Endodermal cell (in vitro differentiated cells): Measurements from ENCODE around the gene BPNT1. TPM values are rescaled to one million over a fixed set of nuclear protein-coding genes. Genes with fewer than 3 reads are reported as not detected.
"Not testable (repeated sequence)": the region's sequence is repeated elsewhere in the genome, so short reads cannot be mapped to it uniquely, and the experiment has no call there.

Experiments used
- DNase-seq: peaks from one replicate; pipeline ENCODE4 v3.0.0-alpha.2; 2017
- H3K27ac ChIP-seq: 2 replicates; pipeline ENCODE4 v1.5.1; 2013; ENCODE audit warnings: mild to moderate bottlenecking, low read depth, low read length, moderate library complexity
- H3K27me3 ChIP-seq: 2 replicates; pipeline ENCODE4 v1.6.1; 2013; ENCODE audit warnings: mild to moderate bottlenecking, low read length, moderate library complexity; ENCODE audit not compliant: insufficient read depth, control insufficient read depth, poor library complexity, severe bottlenecking
- H3K36me3 ChIP-seq: 2 replicates; pipeline ENCODE4 v1.7.0; 2013; ENCODE audit warnings: mild to moderate bottlenecking, low read length, moderate library complexity; ENCODE audit not compliant: control insufficient read depth, insufficient read depth
- H3K4me1 ChIP-seq: one replicate; pipeline ENCODE4 v1.7.0; 2013; ENCODE audit warnings: low read length; ENCODE audit not compliant: control insufficient read depth, insufficient read depth
- H3K4me3 ChIP-seq: 2 replicates; pipeline ENCODE4 v1.5.1; 2013; ENCODE audit warnings: mild to moderate bottlenecking, low read length, moderate library complexity
- H3K9ac ChIP-seq: 2 replicates; pipeline ENCODE4 v1.6.1; 2013; ENCODE audit warnings: mild to moderate bottlenecking, low read length, moderate library complexity; ENCODE audit not compliant: poor library complexity, severe bottlenecking; ENCODE audit errors: extremely low read depth
- H3K9me3 ChIP-seq: 2 replicates; pipeline ENCODE4 v1.6.1; 2013; ENCODE audit warnings: mild to moderate bottlenecking, low read length, moderate library complexity; ENCODE audit not compliant: control insufficient read depth
- H3K27ac Mint-ChIP-seq: 2 replicates; pipeline ENCODE4 v1.8.0; 2020; ENCODE audit warnings: mixed read lengths
- H3K27me3 Mint-ChIP-seq: 2 replicates; pipeline ENCODE4 v1.8.0; 2021; ENCODE audit warnings: mild to moderate bottlenecking, mixed read lengths; ENCODE audit not compliant: insufficient read depth
- H3K36me3 Mint-ChIP-seq: 2 replicates; pipeline ENCODE4 v1.8.0; 2020; ENCODE audit warnings: low read depth, mixed read lengths
- H3K4me1 Mint-ChIP-seq: 2 replicates; pipeline ENCODE4 v1.8.0; 2020; ENCODE audit warnings: mixed read lengths
- H3K4me3 Mint-ChIP-seq: 2 replicates; pipeline ENCODE4 v1.8.0; 2020; ENCODE audit warnings: mild to moderate bottlenecking, moderate library complexity, mixed read lengths
- H3K9me3 Mint-ChIP-seq: 2 replicates; pipeline ENCODE4 v1.8.0; 2020; ENCODE audit warnings: mild to moderate bottlenecking, mixed read lengths
- CTCF ChIP-seq: fragments of 200-600 bp; sonication (generic); conservative IDR thresholded peaks from 2 replicates; pipeline ENCODE4 v1.5.0; 2021; ENCODE audit warnings: antibody characterized with exemption, mild to moderate bottlenecking
- WGBS, 2 experiments: methylation state at CpG; one replicate each; pipeline versions ENCODE4 v1.1.5 to v1.1.7; 2013; ENCODE audit warnings: missing lambda C conversion rate in 2 of 2, mixed read lengths in 1 of 2; ENCODE audit not compliant: insufficient coverage in 1 of 2, insufficient read length in 1 of 2; 5-methylcytosine and 5-hydroxymethylcytosine counted together
- total RNA-seq, 2 donors: library from RNA; stranded (reverse); fragmentation: NEBNext Ultra II Directional in 1 of 2; extraction: Animal tissue kit (Norgen Biotek cat#: 25700) in 1 of 2; gene quantifications; 2 replicates in 1 of 2; 3 replicates in 1 of 2; pipeline ENCODE4 v1.2.1, GENCODE V29; 2021

Gene BPNT1
- total RNA-seq, 2 donors from 2014 or later = 13.1 to 15.6 TPM

GRCh38 chr1:220043646-220044045 lies 45.9 kb downstream of the BPNT1 start:
- H3K4me3 Mint-ChIP-seq = no peak overlapping the region
- Histone ChIP-seq H3K4me3 (no peak overlapping the region), H3K4me1 (no peaks in the 10 kb centered on the region), H3K36me3 (peaks cover 16% of the 10 kb centered on the region), H3K27ac (no peak overlapping the region), H3K9ac (no peak overlapping the region), H3K9me3 (no peaks in the 10 kb centered on the region), H3K27me3 (no peaks in the 10 kb centered on the region)
- 94 to 95% methylated on average over 2 of the region's 2 CpGs for WGBS, 2 experiments
- H3K9me3 Mint-ChIP-seq = no peaks in the 10 kb centered on the region
- H3K4me1 Mint-ChIP-seq = peaks cover 7% of the 10 kb centered on the region
- H3K27ac Mint-ChIP-seq = no peak overlapping the region
- peaks cover 14% of the 10 kb centered on the region for H3K36me3 Mint-ChIP-seq
- no peak for TF ChIP-seq CTCF
- H3K27me3 Mint-ChIP-seq = no peaks in the 10 kb centered on the region
- DNase-seq = no peak

GRCh38 chr1:220040028-220040596 lies 49.5 kb downstream of the BPNT1 start:
- Mint-ChIP-seq H3K36me3 (peaks cover 30% of the 10 kb centered on the region), H3K4me3 (no peak overlapping the region), H3K27me3 (no peaks in the 10 kb centered on the region), H3K27ac (no peak overlapping the region), H3K9me3 (no peaks in the 10 kb centered on the region), H3K4me1 (peaks cover 7% of the 10 kb centered on the region)
- no peak for TF ChIP-seq CTCF
- 85 to 97% methylated on average over 2 to 5 of the region's 5 CpGs for WGBS, 2 experiments
- no peak for DNase-seq
- Histone ChIP-seq H3K9ac (no peak overlapping the region), H3K4me1 (no peaks in the 10 kb centered on the region), H3K9me3 (no peaks in the 10 kb centered on the region), H3K36me3 (peaks cover 24% of the 10 kb centered on the region), H3K4me3 (no peak overlapping the region), H3K27ac (no peak overlapping the region), H3K27me3 (no peaks in the 10 kb centered on the region)

- Mint-ChIP-seq H3K9me3 (no peaks in the 10 kb centered on the region), H3K27ac (no peak overlapping the region), H3K4me1 (peaks cover 4% of the 10 kb centered on the region), H3K4me3 (no peak overlapping the region), H3K27me3 (no peaks in the 10 kb centered on the region), H3K36me3 (peaks cover 34% of the 10 kb centered on the region)
- Histone ChIP-seq H3K27ac (no peak overlapping the region), H3K4me1 (no peaks in the 10 kb centered on the region), H3K9me3 (no peaks in the 10 kb centered on the region), H3K9ac (no peak overlapping the region), H3K4me3 (no peak overlapping the region), H3K27me3 (no peaks in the 10 kb centered on the region), H3K36me3 (peaks cover 35% of the 10 kb centered on the region)
- no peak for TF ChIP-seq CTCF
- DNase-seq = no peak
- 96 to 98% methylated on average over 4 of the region's 4 CpGs for WGBS, 2 experiments
These were observed 50.9 kb downstream of the BPNT1 start for GRCh38 chr1:220038640-220039039.

- not testable (repeated sequence) for H3K9ac ChIP-seq, H3K4me1 ChIP-seq, H3K27ac ChIP-seq, H3K4me3 ChIP-seq, DNase-seq, H3K27ac Mint-ChIP-seq, H3K27me3 ChIP-seq, H3K9me3 ChIP-seq, H3K9me3 Mint-ChIP-seq, H3K27me3 Mint-ChIP-seq, H3K4me1 Mint-ChIP-seq, H3K4me3 Mint-ChIP-seq
- peaks cover 43% of the 10 kb centered on the region for H3K36me3 ChIP-seq
- H3K36me3 Mint-ChIP-seq = peaks cover 36% of the 10 kb centered on the region
- WGBS, 2 experiments = 91% methylated on average over 3 of the region's 3 CpGs; no CpG with 5 or more reads in 1 of the 2 experiments
These were observed 51.8 kb downstream of the BPNT1 start for GRCh38 chr1:220037810-220038209.
